Activated naive CD4-positive, alpha-beta T cell treated with anti-CD3 and anti-CD28 coated beads, Interleukin-2, amount 50 U/mL, for 24 hours (primary cell): ENCODE measurements around the gene PCSK6.
"Not testable (repeated sequence)": the region's sequence is repeated elsewhere in the genome, so short reads cannot be mapped to it uniquely, and the experiment has no call there.

Experiments
- H3K27ac Mint-ChIP-seq: one replicate; pipeline ENCODE4 v1.8.0; 2021; ENCODE audit warnings: mild to moderate bottlenecking, mixed read lengths
- H3K27me3 Mint-ChIP-seq: one replicate; pipeline ENCODE4 v1.8.0; 2021; ENCODE audit warnings: mixed read lengths
- H3K36me3 Mint-ChIP-seq: one replicate; pipeline ENCODE4 v1.8.0; 2021; ENCODE audit warnings: mixed read lengths
- H3K4me1 Mint-ChIP-seq: one replicate; pipeline ENCODE4 v1.8.0; 2021; ENCODE audit warnings: mixed read lengths
- H3K4me3 Mint-ChIP-seq: one replicate; pipeline ENCODE4 v1.8.0; 2021; ENCODE audit warnings: mild to moderate bottlenecking, mixed read lengths
- H3K9me3 Mint-ChIP-seq: one replicate; pipeline ENCODE4 v1.8.0; 2021; ENCODE audit warnings: mixed read lengths

The PCSK6 gene

DNA sequence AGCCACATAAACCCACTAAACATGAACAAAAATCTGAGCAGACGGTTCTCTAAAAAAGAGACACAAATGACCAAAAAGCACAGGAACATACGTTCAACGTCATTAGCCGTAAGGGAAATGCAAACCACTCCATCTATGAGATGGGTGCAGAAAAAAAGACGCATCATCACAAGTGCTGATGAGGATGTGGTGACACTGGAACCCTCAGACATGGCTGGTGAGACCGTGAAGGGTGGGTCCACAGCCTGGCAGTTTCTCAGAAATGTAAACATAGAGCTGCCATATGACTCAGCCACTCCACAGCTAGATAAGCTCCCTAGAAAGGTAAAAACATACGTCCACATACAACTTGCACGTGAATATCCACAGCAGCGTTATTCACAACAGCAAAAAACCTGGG lies 23.3 kb downstream of the PCSK6 start:
- Mint-ChIP-seq H3K27me3 (peaks cover 7% of the 10 kb centered on the region), H3K36me3 (no peaks in the 10 kb centered on the region), H3K4me3 (no peak overlapping the region), H3K4me1 (peaks cover 8% of the 10 kb centered on the region), H3K27ac (no peak overlapping the region), H3K9me3 (no peaks in the 10 kb centered on the region)

DNA sequence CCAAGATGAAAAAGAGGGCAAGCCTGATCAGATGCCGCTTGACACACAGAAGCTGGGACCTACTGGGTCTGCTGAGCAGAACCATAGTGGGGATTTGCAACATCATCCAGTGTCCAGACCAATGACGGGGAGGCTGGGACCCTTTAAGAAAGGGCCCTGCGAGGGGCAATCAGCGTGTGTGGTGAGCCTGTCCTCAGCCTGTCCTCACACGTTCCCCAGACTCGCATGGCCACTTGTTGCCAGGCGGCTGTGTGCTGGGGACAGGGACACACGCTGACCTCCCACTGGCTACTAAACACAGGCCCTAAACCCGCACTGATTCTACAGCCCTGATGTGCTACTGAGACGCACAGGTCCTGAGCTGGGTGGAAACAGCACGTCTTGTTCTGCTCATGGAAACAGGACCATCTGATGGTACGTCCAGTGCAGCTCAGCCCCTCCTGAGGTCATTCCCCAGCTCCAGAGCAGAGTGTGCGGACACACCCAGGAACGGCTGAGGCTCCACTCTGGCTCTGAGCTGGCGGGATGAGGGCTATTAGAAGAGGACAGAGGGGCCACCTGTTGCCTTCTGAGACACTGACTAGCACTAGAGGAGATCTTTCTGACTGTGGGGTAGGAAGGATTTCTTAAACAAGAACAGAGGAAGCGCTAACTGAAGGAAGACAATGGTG lies 24.4 kb downstream of the PCSK6 start:
- Mint-ChIP-seq H3K9me3 (no peaks in the 10 kb centered on the region), H3K27me3 (peaks cover 5% of the 10 kb centered on the region), H3K27ac (no peak overlapping the region), H3K36me3 (no peaks in the 10 kb centered on the region), H3K4me3 (no peak overlapping the region), H3K4me1 (peaks cover 16% of the 10 kb centered on the region)

DNA sequence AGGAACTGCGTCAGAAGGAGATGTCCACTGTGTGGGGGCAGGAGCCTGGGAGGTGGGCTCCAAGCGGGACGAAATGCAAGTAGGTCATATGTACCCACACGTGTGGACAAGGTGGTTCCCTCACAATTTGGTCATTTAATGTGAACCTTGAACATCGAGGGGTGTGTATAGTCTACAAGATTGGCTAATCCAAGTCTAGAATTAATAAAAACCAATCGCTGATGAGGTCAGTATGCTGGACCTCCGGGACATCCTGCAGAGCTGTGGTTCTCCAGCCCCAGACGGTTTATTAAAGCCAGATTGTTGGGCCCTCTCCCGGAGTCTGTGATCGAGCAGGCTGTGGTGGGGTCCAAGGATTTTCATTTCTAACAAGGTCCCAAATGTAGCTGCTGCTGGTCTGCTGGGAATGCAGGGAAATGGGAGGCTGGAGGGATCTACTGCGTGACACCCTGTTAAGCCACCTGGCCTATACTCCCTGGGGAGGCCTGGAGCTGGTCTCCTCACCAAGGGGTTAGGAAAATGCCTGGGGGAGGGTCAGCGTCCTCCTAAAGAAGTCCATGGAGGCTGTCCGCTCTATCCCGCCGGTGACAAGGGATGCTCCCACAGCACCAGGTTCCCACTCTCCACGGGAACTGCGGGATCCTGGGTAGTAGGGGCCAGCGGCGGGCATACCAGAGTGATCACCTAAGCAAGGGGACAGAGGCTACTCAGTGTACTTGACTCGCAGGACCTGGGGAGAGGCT lies 25.1 kb downstream of the PCSK6 start:
- Mint-ChIP-seq H3K27ac (no peak overlapping the region), H3K4me3 (no peak overlapping the region), H3K36me3 (no peaks in the 10 kb centered on the region), H3K9me3 (no peaks in the 10 kb centered on the region), H3K27me3 (peaks cover 5% of the 10 kb centered on the region), H3K4me1 (peaks cover 16% of the 10 kb centered on the region)

DNA sequence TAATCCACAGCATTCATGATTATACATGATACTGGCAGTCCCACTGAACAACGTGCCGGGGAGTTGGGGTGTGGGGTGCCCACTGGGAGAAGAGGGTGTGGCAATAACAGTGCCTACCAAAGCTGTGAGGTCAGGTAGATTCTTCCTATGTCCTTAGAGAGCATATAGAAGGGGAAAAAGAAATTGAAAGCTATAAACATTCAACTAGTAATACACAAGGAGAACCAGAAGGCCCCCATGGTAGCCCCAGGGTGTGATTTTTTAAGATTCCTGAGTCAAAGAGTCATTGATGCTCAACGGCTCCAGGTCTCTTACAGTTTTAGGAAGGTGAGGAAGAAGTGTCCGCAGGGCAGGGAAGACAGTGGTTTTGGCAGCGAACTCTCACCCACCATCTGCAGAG lies 25.8 kb downstream of the PCSK6 start:
- not testable (repeated sequence) for H3K36me3 Mint-ChIP-seq, H3K9me3 Mint-ChIP-seq, H3K27me3 Mint-ChIP-seq, H3K4me3 Mint-ChIP-seq, H3K27ac Mint-ChIP-seq
- H3K4me1 Mint-ChIP-seq: peaks cover 16% of the 10 kb centered on the region

DNA sequence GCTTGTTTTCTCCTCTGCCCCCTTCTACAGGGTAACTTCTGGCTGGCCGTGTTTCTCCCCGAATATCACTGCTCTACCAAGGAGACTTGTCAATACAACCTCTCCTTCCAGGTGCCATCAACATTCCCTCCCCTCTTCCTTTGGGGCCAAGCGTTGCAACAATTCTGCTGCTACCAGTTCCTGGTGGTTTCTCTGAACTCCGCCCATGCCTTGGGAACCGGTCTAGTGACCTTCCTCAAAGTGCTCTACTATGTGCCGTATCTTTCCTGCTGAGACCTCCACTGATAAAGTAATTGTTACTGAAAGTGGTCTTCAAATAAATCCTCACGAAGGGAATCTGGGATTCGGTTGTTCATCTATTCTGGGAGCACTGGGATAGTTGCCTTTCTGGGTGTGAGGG lies 26.2 kb downstream of the PCSK6 start:
- H3K36me3 Mint-ChIP-seq: no peaks in the 10 kb centered on the region
- no peak overlapping the region for H3K4me3 Mint-ChIP-seq
- peaks cover 5% of the 10 kb centered on the region for H3K27me3 Mint-ChIP-seq
- peaks cover 16% of the 10 kb centered on the region for H3K4me1 Mint-ChIP-seq
- H3K27ac Mint-ChIP-seq: no peak overlapping the region
- no peaks in the 10 kb centered on the region for H3K9me3 Mint-ChIP-seq

DNA sequence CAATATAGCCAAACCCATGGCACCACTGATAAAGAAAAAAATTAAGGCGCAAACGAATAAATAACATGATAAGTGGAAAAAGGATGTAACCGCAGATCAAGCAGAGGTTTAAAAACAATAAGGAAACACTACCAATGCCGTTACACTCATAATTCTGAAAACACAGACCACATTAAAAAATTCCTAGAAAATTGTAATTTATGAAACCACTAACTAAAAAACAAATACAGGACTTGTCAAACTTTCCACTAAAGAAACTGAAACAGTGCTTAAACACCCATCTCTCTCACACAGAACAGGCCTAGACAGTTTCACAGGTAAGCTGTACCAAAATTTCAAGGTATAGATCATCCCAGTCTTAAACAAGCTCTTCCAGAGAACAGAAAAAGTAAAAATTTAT lies 28.4 kb downstream of the PCSK6 start:
- H3K4me3 Mint-ChIP-seq: no peak overlapping the region
- no peaks in the 10 kb centered on the region for H3K9me3 Mint-ChIP-seq
- H3K27ac Mint-ChIP-seq: no peak overlapping the region
- H3K4me1 Mint-ChIP-seq: peaks cover 16% of the 10 kb centered on the region
- peaks cover 3% of the 10 kb centered on the region for H3K27me3 Mint-ChIP-seq
- no peaks in the 10 kb centered on the region for H3K36me3 Mint-ChIP-seq

DNA sequence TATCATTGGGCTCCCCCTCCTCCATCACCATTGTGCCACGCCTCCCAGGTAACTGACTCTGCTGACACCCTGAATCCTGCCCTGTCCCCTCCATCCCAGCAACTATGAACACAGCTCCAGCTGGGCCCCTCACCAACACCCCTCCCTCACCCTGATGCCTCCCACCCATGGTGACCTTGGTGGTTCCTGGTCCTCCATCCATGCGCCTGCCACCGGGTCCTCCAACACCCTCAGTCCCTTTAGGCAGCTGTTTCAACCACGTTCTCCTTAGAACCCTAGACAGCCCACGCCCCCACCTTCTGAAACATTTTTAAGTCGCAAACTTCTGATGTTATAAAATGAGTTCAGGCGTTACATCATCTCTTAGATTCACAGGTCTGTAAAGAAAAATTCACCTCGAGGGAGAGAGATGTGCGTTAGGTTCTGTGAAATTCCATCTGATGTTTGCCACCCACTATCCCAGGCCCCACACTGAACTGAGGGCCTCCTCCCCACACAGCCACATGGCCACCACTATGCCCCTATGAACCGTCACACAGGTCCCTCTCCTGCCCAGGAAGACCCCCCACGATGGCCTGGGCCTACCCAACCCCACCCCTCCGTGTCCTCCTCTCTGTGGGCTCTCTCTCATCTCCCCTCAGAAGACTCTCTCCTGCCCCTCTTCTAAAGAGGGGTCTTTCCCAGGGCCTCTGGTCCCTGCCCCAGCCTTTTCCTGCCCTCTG lies 29.8 kb downstream of the PCSK6 start:
- H3K9me3 Mint-ChIP-seq: no peaks in the 10 kb centered on the region

DNA sequence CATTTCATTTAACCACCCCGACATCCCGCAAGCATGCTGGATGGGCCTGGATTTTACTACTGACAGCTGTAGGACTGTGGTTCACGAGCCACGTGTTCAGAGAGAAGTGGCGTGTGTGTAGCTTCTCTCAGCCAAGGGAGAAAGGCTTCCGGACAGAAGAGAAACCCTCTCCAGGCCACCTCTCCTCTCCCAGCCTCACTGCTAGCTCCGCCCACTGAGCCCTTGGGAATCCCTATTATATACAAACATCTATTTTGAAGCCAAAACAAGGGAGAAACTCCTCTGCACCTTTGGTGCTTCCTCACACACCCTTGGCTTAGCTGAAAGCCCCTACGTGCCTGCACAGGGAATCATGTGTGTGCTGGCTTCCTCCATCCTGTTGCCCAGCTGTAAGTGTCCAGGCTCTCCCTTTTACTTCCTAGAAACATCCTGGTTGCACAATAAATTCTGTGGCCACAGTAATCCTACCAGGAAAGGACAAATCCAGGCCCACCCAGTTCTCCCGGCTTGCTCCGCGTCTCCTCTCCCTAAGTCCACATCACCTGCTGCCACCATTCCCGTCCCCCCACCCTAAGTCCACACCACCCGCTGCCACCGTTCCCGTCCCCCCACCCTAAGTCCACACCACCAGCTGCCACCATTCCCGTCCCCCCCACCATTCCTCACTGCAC lies 30.5 kb downstream of the PCSK6 start:
- Mint-ChIP-seq H3K4me1 (peaks cover 16% of the 10 kb centered on the region), H3K9me3 (no peaks in the 10 kb centered on the region), H3K27me3 (peaks cover 3% of the 10 kb centered on the region), H3K4me3 (no peak overlapping the region), H3K27ac (no peak overlapping the region), H3K36me3 (no peaks in the 10 kb centered on the region)

More for the DNA sequence above, 29.8 kb downstream of the PCSK6 start:
- H3K27ac Mint-ChIP-seq: peak overlapping the region; percentile 36
- no peaks in the 10 kb centered on the region for H3K36me3 Mint-ChIP-seq
- H3K4me3 Mint-ChIP-seq: no peak overlapping the region
- peaks cover 3% of the 10 kb centered on the region for H3K27me3 Mint-ChIP-seq
- peaks cover 16% of the 10 kb centered on the region for H3K4me1 Mint-ChIP-seq

DNA sequence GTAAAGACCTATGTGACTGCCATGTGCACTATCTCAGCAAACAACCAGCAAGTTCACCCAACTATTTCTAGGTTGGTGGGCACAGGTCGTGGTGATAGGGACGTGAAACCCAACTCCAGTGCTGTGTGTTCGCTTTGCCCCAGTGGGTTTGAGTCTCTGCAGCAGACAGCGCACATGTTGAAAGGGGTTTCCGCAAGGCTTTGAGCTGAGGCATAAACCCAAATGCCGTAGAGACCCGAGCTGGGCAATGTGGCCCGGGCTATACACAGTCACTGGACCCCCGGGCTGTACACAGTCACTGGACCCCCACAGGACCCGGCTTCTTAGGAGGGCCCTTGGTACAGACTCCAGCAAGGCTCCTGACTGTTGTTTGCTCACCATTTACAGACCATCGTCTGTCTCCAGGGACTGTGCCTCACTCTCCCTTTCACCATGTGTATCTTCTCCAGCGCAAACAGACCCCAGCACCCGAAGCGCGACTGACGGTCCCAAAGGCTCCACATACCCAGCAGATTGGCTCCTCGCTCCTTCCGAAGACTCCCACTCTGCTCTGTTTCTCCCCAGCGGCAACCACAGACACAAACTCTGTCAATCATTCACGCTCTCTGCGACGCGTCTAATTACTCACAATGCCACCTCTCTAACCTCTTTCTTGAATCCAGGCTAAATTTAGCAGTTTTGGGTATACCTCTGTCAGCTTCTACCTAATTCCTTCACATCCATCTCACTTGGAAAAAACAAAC lies 31.2 kb downstream of the PCSK6 start:
- H3K36me3 Mint-ChIP-seq: no peaks in the 10 kb centered on the region
- H3K27ac Mint-ChIP-seq: no peak overlapping the region
- H3K27me3 Mint-ChIP-seq: peaks cover 3% of the 10 kb centered on the region
- H3K4me1 Mint-ChIP-seq: peaks cover 16% of the 10 kb centered on the region
- no peaks in the 10 kb centered on the region for H3K9me3 Mint-ChIP-seq
- H3K4me3 Mint-ChIP-seq: no peak overlapping the region

DNA sequence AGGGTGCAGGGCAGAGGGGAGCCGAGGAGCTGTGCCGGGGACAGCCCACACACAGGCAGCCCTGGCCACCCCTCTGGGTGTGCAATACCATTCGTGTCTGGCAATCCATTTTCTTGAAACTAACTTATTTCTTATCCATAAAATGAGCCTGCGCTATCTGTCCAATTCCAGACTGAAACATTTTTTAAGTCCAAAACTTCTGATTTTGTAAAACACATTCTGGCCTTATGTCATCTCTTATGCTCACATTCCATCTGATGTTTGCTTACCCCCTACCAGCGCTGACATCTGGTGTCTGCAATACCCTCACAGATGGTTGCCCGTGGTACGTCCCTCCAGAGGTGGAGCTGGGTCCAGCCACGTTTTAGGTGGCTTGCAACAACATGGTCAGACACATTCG lies 31.8 kb downstream of the PCSK6 start:
- Mint-ChIP-seq H3K9me3 (no peaks in the 10 kb centered on the region), H3K36me3 (no peaks in the 10 kb centered on the region), H3K27ac (no peak overlapping the region), H3K4me1 (peaks cover 16% of the 10 kb centered on the region), H3K27me3 (peaks cover 4% of the 10 kb centered on the region), H3K4me3 (no peak overlapping the region)

DNA sequence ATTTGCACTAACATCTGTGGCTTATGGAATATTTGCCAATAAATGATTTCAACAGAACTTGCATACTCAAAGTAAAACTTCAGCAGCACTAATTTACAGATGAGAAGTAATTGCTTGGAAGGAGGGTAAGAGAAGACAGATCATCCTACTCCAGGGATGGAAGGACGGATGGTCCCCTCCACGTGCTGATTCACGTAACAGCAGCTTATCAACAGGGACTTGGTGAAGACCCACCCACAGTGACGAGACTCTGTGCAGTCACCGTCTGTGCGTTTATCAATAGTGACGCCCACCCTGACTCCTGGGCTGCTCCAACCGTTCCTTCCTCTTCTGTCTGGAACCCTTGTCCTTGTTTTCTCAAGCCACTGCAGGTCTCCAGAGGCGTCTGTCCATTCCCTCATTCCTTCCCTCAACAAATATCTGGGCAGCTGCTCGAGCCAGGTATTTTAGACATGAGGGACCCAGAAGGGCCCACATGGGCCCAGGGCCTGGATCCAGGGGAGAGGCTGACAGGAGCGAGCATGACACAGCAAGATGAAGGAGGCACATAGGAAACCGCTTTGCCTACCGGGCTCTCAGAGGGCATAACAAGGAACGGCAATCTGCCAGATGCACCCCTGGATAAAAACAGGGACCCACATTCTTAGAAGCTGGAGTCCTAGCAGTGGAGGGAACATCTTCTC lies 33.3 kb downstream of the PCSK6 start:
- H3K4me3 Mint-ChIP-seq: no peak overlapping the region
- H3K36me3 Mint-ChIP-seq: no peaks in the 10 kb centered on the region
- H3K27ac Mint-ChIP-seq: no peak overlapping the region
- no peaks in the 10 kb centered on the region for H3K9me3 Mint-ChIP-seq
- peaks cover 15% of the 10 kb centered on the region for H3K27me3 Mint-ChIP-seq
- H3K4me1 Mint-ChIP-seq: peaks cover 9% of the 10 kb centered on the region

DNA sequence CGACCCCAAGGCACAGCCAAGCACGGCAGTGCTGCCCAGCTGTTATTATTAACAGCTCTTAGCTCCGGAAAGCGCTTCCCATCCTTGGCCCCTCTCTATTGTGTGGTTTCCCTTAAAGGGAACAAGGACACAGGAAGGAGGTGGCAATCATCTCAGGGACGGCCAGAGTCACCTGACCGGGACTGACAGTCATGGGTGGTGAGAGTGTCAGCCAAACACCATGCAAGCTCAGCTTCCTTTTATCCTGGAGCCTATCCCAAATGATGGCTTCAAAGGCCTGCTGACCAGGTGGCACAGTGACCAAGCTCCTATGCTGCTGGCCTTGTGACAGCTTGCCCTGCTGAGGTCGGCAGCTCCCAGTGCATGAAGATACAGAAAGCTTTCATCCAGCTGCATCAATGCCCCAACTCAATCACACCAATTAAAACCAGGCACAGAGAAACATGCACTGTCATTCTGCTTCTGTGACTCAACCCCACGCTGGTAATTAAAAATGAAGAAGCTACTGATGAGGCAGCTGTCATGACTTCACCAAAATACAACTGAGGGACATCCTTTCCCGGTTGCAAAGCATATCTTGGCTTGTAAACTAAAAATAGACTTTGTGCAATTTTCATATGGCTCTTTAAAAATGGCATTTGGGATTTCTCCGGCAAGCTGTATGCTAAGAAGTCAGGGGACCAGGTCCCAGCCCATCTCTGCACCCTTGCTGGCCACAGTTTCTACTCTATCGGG lies 34.0 kb downstream of the PCSK6 start:
- no peak overlapping the region for H3K27ac Mint-ChIP-seq
- peaks cover 15% of the 10 kb centered on the region for H3K27me3 Mint-ChIP-seq
- H3K4me1 Mint-ChIP-seq: peaks cover 4% of the 10 kb centered on the region
- no peaks in the 10 kb centered on the region for H3K36me3 Mint-ChIP-seq
- H3K4me3 Mint-ChIP-seq: no peak overlapping the region
- no peaks in the 10 kb centered on the region for H3K9me3 Mint-ChIP-seq

DNA sequence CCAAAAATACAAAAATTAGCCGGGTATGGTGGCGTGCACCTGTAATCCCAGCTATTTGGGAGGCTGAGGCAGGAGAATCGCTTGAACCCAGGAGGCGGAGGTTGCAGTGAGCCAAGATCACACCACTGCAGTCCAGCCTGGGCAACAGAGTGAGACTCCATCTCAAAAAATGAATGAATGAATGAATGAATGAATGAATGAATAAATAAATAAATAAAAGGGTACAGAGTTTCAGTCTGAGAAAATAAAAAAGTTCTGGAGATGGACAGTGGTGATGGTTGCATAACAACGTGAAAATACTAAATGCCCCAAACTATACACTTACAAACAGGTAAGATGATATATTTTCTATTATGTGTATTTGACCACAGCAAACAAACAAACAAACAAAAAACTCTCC lies 34.7 kb downstream of the PCSK6 start:
- H3K27ac Mint-ChIP-seq, H3K36me3 Mint-ChIP-seq, H3K4me3 Mint-ChIP-seq, H3K4me1 Mint-ChIP-seq, H3K9me3 Mint-ChIP-seq: not testable (repeated sequence)
- peaks cover 18% of the 10 kb centered on the region for H3K27me3 Mint-ChIP-seq

DNA sequence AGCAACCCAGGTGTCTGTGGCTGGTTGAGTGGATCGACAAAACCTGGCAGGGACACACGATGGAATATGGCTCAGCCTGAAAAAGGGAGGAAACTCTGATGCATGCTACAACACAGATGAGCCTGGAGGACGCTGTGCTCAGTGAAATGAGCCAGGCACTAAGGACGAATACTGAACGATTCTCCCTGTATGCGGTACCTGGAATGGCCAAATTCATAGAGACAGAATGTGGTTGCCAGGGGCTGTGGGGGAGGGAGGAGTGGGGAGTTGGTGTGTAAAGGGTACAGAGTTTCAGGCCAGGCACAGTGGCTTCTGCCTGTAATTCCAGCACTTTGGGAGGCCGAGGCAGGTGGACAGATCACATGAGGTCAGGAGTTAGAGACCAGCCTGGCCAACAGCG lies 35.1 kb downstream of the PCSK6 start:
- Mint-ChIP-seq H3K9me3 (no peaks in the 10 kb centered on the region), H3K4me1 (no peaks in the 10 kb centered on the region), H3K4me3 (no peak overlapping the region), H3K27ac (no peak overlapping the region), H3K36me3 (no peaks in the 10 kb centered on the region), H3K27me3 (peaks cover 18% of the 10 kb centered on the region)
